K562 (cell line): Measurements from ENCODE around the gene MARCHF9. TPM values are rescaled to one million over a fixed set of nuclear protein-coding genes. Genes with fewer than 3 reads are reported as not detected.

Experiments used
- ADNP ChIP-seq: fragments of 200-800 bp; sonication (Bioruptor generic); IDR thresholded peaks from 2 replicates; pipeline ENCODE4 v1.6.1; 2016; ENCODE audit warnings: missing genetic modification characterization, missing compliant biosample characterization
- BMI1 ChIP-seq: fragments of 150-350 bp; IDR thresholded peaks from 2 replicates; pipeline ENCODE4 v1.6.1; 2014; ENCODE audit warnings: low read length
- CBX1 ChIP-seq: sonication (generic); IDR thresholded peaks from 2 replicates; pipeline ENCODE4 v1.6.1; 2016; ENCODE audit warnings: antibody characterized with exemption, low read depth, mild to moderate bottlenecking
- MXI1 ChIP-seq: IDR thresholded peaks from 2 replicates; pipeline ENCODE4 v1.6.1; 2011; ENCODE audit warnings: low read depth, mild to moderate bottlenecking, improper control_type of control experiment, low read length
- NFXL1 ChIP-seq: fragments of 450-650 bp; formaldehyde crosslinking; IDR thresholded peaks from 2 replicates; pipeline ENCODE4 v1.4.0; 2021; ENCODE audit warnings: mild to moderate bottlenecking
- NR2C2 ChIP-seq, 2 experiments: fragments of 200-800 bp in 1 of 2; sonication (Bioruptor generic) in 1 of 2; sonication (generic) in 1 of 2; formaldehyde crosslinking in 1 of 2; IDR thresholded peaks; 2 replicates each; pipeline versions ENCODE4 v1.6.1 to v1.8.0; 2016 to 2022; ENCODE audit warnings: mild to moderate bottlenecking in 1 of 2, missing compliant biosample characterization in 1 of 2, missing genetic modification characterization in 1 of 2, missing genetic modification reagents in 1 of 2
- POLR2AphosphoS5 ChIP-seq: IDR thresholded peaks from 2 replicates; pipeline ENCODE4 v1.6.1; 2011; ENCODE audit warnings: mild to moderate bottlenecking, low read depth, low read length, moderate library complexity; ENCODE audit not compliant: control insufficient read depth, insufficient read depth
- SRF ChIP-seq, 2 experiments: fragments of 250-450, 450-650 bp in 1 of 2; sonication (Bioruptor Pico) in 1 of 2; sonication (generic) in 1 of 2; formaldehyde crosslinking; IDR thresholded peaks; 2 replicates each; pipeline versions ENCODE4 v1.5.0 to v1.5.1; 2020 to 2022; ENCODE audit warnings: mild to moderate bottlenecking in 1 of 2, missing genetic modification reagents in 1 of 2
- SUPT5H ChIP-seq: fragments of 450-650 bp; IDR thresholded peaks from 2 replicates; pipeline ENCODE4 v1.6.1; 2016
- TCF7 ChIP-seq: sonication (generic); IDR thresholded peaks from 2 replicates; pipeline ENCODE4 v1.6.1; 2016; ENCODE audit warnings: antibody characterized with exemption, borderline replicate concordance
- THRAP3 ChIP-seq: fragments of 450-650 bp; IDR thresholded peaks from 2 replicates; pipeline ENCODE4 v1.6.1; 2016; ENCODE audit warnings: mild to moderate bottlenecking, inconsistent platforms, borderline replicate concordance
- ZNF175 ChIP-seq: fragments of 200-800 bp; sonication (Bioruptor generic); IDR thresholded peaks from 2 replicates; pipeline ENCODE4 v1.6.1; 2016; ENCODE audit warnings: low read depth, mild to moderate bottlenecking, missing genetic modification characterization, missing compliant biosample characterization
- ZNF584 ChIP-seq: fragments of 200-800 bp; sonication (Bioruptor generic); IDR thresholded peaks from 2 replicates; pipeline ENCODE4 v1.6.1; 2016; ENCODE audit warnings: low read depth, mild to moderate bottlenecking, missing genetic modification characterization, missing compliant biosample characterization
- ZNF695 ChIP-seq: fragments of 450-650 bp; formaldehyde crosslinking; IDR thresholded peaks from 2 replicates; pipeline ENCODE4 v1.4.0; 2020; ENCODE audit warnings: mild to moderate bottlenecking, moderate library complexity
- polyA plus RNA-seq, 8 experiments: library from polyadenylated mRNA; depleted of rRNA in 4 of 8; stranded (reverse) in 5 of 8; unstranded in 3 of 8; fragments of >200 nt; fragmentation: Nextera tagmentation in 2 of 8; fragmentation: Illumina TruSeq in 1 of 8; extraction: Ambion mirVana in 2 of 8; extraction: Trizol in 1 of 8; gene quantifications; 2 replicates each; pipeline versions ENCODE4 v1.2.1 to v1.2.3, GENCODE V29; 2011 to 2014; ENCODE audit warnings: inconsistent platforms in 1 of 8, missing spikeins in 1 of 8
- total RNA-seq, 7 experiments: library from RNA; depleted of rRNA in 6 of 7; stranded (reverse); fragments of >200 nt in 6 of 7; fragmentation: Illumina TruSeq in 2 of 7; extraction: Trizol in 2 of 7; gene quantifications; 2 replicates each; pipeline versions ENCODE4 v1.2.1 to v1.2.3, GENCODE V29; 2011 to 2021; ENCODE audit warnings: low replicate concordance in 1 of 7
- TF ChIP-seq, protein P1 (sequence below): fragments of 250-450 bp; sonication (Bioruptor Pico); IDR thresholded peaks from 2 replicates; pipeline ENCODE4 v1.5.0; 2021; ENCODE audit warnings: mild to moderate bottlenecking, moderate library complexity
- TF ChIP-seq, protein P2 (sequence below): fragments of 450-650 bp; formaldehyde crosslinking; IDR thresholded peaks from 2 replicates; pipeline ENCODE4 v1.4.0; 2020; ENCODE audit warnings: mild to moderate bottlenecking, moderate library complexity
- TF ChIP-seq, protein P3 (sequence below): fragments of 250-450 bp; sonication (Bioruptor Pico); IDR thresholded peaks from 2 replicates; pipeline ENCODE4 v1.4.0; 2020; ENCODE audit warnings: mild to moderate bottlenecking, moderate library complexity
- TF ChIP-seq, protein P4 (sequence below): fragments of 450-650 bp; IDR thresholded peaks from 2 replicates; pipeline ENCODE4 v1.7.1; 2018; ENCODE audit warnings: mild to moderate bottlenecking, low read depth; ENCODE audit not compliant: partially characterized antibody

The MARCHF9 gene
- total and polyA plus RNA-seq, 9 of the 15 experiments (the other 6 are each of a cell fraction or from before 2014, with no cell fraction given): 0.80 to 12.4 (median 6.2) TPM

DNA sequence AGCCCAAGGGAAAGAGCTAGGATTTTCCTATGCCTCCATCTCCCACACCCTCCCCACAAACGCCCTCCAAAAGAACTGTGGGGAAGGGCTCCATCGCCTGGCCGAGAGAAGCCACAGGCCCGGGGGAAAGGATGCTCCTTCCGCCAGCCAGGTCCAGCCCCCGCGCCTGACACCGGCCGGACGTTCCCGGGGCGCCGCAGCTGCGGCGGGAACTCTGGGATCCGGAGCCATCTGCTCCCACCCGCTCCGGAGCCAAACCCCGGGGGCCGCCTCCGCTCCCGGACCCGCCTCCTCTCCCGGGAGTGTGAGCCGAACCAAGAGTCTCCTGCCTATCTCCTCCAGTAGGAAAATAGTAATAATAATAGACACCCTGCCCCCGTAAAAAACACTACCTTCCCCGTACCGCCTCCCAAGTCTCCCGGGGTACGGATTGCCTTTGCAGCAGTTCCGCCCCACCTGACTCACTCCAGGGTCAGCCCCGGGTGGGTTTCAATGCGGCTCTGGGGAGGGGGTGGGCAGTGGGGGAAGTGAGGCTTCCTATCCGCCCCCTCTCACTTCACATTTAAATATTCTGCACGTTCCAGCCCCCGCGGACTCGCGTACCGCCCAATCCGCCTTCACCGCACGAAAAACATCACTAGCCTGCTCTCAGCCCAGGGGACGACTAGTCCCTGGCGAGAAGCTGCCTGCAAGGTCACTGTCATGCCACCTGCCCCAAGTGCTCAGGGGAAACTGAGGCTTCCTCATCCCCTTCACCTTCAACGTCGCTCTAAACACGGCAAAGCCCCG, 18.8 kb upstream of the MARCHF9 start (continued):
- TF ChIP-seq ZNF695 (no peak), BMI1 (no peak), NR2C2 (CRISPR knock-in tag; IDR thresholded peaks at IDR 0.05) (no peak), NR2C2 (tag; IDR thresholded peaks at IDR 0.05) (no peak), ZNF175 (CRISPR knock-in tag) (no peak), THRAP3 (no peak), CBX1 (no peak), SUPT5H (no peak), ADNP (tag) (no peak), SRF (CRISPR knock-in tag; IDR thresholded peaks at IDR 0.05) (no peak), ZNF584 (CRISPR knock-in tag) (no peak), MXI1 (no peak), POLR2AphosphoS5 (no peak), TCF7 (no peak), NFXL1 (CRISPR knock-in tag) (no peak)
- TF ChIP-seq, protein P1, sequence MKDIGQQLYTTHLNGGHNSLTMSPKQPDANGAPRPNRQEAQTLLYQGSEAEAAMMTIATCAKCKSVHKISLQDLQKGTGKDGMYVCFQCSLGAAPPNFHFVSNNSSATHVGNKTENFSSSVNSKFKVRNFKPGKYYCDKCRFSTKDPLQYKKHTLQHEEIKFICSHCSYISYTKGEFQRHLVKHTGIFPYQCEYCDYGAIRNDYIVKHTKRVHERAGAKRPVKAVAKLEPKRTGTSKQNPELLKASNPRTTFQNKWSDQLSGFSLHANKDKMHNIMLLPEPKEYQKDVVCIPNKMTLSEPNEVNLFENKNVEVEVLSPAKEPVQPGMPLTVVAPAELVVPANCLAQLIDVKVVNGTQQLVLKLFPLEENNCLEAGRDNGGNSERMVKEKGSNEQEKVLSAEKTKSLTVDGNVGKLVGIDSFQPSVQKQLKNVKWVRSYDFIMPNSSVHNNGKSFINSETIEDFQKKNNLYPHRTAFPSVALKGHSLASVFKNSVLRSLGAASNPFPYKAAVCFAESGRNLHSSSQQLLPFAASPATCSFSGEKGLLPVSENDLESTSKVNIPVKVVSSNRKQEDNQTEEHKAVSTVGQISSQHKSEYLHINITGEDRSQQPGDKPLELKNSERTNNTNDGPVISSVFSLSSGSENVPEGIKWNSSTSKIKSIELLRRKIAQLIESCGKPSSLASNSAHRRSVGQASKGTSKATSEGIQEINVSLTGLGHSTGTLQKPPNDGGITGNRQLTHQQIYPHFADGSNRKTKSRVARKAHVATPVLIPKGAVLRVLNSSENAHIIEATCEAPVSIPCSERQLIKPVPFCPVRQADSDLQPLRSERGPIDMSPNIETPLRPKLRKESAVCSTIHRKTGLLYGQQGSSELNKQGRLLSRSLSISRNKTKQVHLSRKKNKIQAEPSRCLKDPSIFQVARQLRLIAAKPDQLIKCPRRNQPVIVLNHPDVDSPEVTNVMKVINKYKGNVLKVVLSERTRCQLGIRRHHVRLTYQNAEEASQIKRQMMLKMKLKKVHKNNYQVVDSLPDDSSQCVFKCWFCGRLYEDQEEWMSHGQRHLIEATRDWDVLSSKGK: no peak
- TF ChIP-seq, protein P2, sequence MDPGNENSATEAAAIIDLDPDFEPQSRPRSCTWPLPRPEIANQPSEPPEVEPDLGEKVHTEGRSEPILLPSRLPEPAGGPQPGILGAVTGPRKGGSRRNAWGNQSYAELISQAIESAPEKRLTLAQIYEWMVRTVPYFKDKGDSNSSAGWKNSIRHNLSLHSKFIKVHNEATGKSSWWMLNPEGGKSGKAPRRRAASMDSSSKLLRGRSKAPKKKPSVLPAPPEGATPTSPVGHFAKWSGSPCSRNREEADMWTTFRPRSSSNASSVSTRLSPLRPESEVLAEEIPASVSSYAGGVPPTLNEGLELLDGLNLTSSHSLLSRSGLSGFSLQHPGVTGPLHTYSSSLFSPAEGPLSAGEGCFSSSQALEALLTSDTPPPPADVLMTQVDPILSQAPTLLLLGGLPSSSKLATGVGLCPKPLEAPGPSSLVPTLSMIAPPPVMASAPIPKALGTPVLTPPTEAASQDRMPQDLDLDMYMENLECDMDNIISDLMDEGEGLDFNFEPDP (CRISPR knock-in tag): no peak
- TF ChIP-seq, protein P3, sequence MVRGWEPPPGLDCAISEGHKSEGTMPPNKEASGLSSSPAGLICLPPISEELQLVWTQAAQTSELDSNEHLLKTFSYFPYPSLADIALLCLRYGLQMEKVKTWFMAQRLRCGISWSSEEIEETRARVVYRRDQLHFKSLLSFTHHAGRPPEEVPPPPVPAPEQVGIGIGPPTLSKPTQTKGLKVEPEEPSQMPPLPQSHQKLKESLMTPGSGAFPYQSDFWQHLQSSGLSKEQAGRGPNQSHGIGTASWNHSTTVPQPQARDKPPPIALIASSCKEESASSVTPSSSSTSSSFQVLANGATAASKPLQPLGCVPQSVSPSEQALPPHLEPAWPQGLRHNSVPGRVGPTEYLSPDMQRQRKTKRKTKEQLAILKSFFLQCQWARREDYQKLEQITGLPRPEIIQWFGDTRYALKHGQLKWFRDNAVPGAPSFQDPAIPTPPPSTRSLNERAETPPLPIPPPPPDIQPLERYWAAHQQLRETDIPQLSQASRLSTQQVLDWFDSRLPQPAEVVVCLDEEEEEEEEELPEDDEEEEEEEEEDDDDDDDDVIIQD (CRISPR knock-in tag): no peak
- TF ChIP-seq, protein P4, sequence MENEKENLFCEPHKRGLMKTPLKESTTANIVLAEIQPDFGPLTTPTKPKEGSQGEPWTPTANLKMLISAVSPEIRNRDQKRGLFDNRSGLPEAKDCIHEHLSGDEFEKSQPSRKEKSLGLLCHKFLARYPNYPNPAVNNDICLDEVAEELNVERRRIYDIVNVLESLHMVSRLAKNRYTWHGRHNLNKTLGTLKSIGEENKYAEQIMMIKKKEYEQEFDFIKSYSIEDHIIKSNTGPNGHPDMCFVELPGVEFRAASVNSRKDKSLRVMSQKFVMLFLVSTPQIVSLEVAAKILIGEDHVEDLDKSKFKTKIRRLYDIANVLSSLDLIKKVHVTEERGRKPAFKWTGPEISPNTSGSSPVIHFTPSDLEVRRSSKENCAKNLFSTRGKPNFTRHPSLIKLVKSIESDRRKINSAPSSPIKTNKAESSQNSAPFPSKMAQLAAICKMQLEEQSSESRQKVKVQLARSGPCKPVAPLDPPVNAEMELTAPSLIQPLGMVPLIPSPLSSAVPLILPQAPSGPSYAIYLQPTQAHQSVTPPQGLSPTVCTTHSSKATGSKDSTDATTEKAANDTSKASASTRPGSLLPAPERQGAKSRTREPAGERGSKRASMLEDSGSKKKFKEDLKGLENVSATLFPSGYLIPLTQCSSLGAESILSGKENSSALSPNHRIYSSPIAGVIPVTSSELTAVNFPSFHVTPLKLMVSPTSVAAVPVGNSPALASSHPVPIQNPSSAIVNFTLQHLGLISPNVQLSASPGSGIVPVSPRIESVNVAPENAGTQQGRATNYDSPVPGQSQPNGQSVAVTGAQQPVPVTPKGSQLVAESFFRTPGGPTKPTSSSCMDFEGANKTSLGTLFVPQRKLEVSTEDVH: peak; percentile 52
